OCI-LY3 (cell line): ENCODE data around the gene COL13A1.

Experiments used
- H2AFZ ChIP-seq: fragments of 200-600, 300-600 bp; shearing (Covaris generic); 2 replicates; pipeline ENCODE4 v1.6.0; 2014; ENCODE audit warnings: antibody characterized with exemption, low read depth, low read length
- H3K27ac ChIP-seq: fragments of 200-600, 300-600 bp; sonication (generic); 2 replicates; pipeline ENCODE4 v1.5.1; 2014; ENCODE audit warnings: mild to moderate bottlenecking, low read length, moderate library complexity, mixed read lengths
- H3K27me3 ChIP-seq: fragments of 200-600, 300-600 bp; sonication (generic); 2 replicates; pipeline ENCODE4 v1.6.1; 2014; ENCODE audit warnings: low read depth, low read length, mixed read lengths
- H3K36me3 ChIP-seq: fragments of 200-600, 300-600 bp; sonication (generic); replicated peaks from 2 replicates; pipeline ENCODE3; 2014; ENCODE audit warnings: low read depth, low read length, mixed read lengths
- H3K4me1 ChIP-seq: fragments of 300-600, 200-600 bp; sonication (generic); 2 replicates; pipeline ENCODE4 v1.6.1; 2014; ENCODE audit warnings: low read length, mixed read lengths
- H3K4me2 ChIP-seq: fragments of 200-600, 300-600 bp; sonication (generic); 2 replicates; pipeline ENCODE4 v1.6.1; 2014; ENCODE audit warnings: low read length, mixed read lengths
- H3K4me3 ChIP-seq: fragments of 300-600, 200-600 bp; sonication (generic); 2 replicates; pipeline ENCODE4 v1.5.1; 2014; ENCODE audit warnings: antibody characterized with exemption, mild to moderate bottlenecking, low read length, moderate library complexity
- H3K79me2 ChIP-seq: fragments of 300-600, 200-600 bp; shearing (Covaris generic); 2 replicates; pipeline ENCODE4 v1.6.1; 2014; ENCODE audit warnings: mild to moderate bottlenecking, low read length, mixed read lengths
- H3K9ac ChIP-seq: fragments of 300-600, 200-600 bp; shearing (Covaris generic); 2 replicates; pipeline ENCODE4 v1.6.0; 2014; ENCODE audit warnings: mild to moderate bottlenecking, low read length, moderate library complexity
- H3K9me3 ChIP-seq: fragments of 200-600, 300-600 bp; shearing (Covaris generic); 2 replicates; pipeline ENCODE4 v1.6.1; 2014; ENCODE audit warnings: low read length, mixed read lengths; ENCODE audit not compliant: insufficient read depth
- H4K20me1 ChIP-seq: fragments of 200-600, 300-600 bp; sonication (generic); 2 replicates; pipeline ENCODE4 v1.6.1; 2016; ENCODE audit warnings: low read length, mixed read lengths; ENCODE audit not compliant: insufficient read depth
- EZH2phosphoT487 ChIP-seq: fragments of 200-600 bp; shearing (Covaris generic); IDR thresholded peaks from 2 replicates; pipeline ENCODE4 v1.6.1; 2018; ENCODE audit warnings: antibody characterized with exemption, mixed run types, low read depth
- TF ChIP-seq, protein P1 (sequence below): fragments of 200-600, 300-600 bp; sonication (generic); IDR thresholded peaks from 2 replicates; pipeline ENCODE4 v1.5.1; 2014; ENCODE audit warnings: antibody characterized with exemption, low read length, low read depth

Gene COL13A1

DNA sequence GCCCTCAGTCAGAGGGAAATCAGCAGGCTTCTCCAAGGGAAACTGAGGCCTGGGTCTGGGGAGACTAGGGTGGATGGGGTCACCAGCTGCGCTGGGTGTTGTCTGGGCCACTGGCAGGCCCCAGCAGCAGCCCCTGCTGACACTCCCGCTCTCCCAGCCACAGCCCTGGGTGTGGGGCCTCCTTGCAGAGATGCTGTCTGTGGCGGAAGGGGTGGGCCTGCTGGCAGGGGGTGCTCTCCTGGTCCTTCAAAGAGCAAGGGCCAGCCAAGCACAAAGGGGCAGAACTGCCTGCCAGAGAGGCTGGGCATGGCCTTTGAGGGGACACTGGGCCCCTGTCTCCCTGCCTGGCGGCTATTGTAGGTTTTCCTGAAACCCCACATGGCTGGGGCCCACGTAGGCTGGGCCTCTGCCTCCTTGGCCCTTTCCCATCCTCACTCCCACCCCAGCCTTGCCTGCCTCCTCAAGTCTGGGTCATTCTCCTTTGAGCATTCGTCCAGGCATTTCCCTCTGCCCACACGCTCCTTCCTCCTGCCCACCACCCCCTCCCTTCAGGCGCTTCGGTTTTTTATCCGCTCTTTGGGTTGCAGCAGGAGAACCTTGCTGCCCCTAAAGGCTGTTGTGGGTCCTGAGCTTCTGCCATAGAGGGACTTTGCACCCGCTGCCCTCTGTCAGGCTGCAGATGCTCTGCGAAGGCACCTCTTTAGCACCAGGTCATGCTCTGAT, 9.1 kb downstream of the COL13A1 start:
- no peaks in the 10 kb centered on the region for H4K20me1 ChIP-seq
- no peak overlapping the region for H2AFZ ChIP-seq
- no peaks in the 10 kb centered on the region for H3K9me3 ChIP-seq
- no peak overlapping the region for H3K4me2 ChIP-seq
- no peak overlapping the region for H3K4me3 ChIP-seq
- TF ChIP-seq EZH2phosphoT487, result no peak
- TF ChIP-seq, protein P1, sequence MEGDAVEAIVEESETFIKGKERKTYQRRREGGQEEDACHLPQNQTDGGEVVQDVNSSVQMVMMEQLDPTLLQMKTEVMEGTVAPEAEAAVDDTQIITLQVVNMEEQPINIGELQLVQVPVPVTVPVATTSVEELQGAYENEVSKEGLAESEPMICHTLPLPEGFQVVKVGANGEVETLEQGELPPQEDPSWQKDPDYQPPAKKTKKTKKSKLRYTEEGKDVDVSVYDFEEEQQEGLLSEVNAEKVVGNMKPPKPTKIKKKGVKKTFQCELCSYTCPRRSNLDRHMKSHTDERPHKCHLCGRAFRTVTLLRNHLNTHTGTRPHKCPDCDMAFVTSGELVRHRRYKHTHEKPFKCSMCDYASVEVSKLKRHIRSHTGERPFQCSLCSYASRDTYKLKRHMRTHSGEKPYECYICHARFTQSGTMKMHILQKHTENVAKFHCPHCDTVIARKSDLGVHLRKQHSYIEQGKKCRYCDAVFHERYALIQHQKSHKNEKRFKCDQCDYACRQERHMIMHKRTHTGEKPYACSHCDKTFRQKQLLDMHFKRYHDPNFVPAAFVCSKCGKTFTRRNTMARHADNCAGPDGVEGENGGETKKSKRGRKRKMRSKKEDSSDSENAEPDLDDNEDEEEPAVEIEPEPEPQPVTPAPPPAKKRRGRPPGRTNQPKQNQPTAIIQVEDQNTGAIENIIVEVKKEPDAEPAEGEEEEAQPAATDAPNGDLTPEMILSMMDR, result no peak
- H3K27ac ChIP-seq, result no peak overlapping the region
- no peaks in the 10 kb centered on the region for H3K79me2 ChIP-seq
- no peaks in the 10 kb centered on the region for H3K36me3 ChIP-seq
- no peaks in the 10 kb centered on the region for H3K27me3 ChIP-seq
- H3K9ac ChIP-seq, result no peak overlapping the region
- H3K4me1 ChIP-seq, result no peaks in the 10 kb centered on the region

DNA sequence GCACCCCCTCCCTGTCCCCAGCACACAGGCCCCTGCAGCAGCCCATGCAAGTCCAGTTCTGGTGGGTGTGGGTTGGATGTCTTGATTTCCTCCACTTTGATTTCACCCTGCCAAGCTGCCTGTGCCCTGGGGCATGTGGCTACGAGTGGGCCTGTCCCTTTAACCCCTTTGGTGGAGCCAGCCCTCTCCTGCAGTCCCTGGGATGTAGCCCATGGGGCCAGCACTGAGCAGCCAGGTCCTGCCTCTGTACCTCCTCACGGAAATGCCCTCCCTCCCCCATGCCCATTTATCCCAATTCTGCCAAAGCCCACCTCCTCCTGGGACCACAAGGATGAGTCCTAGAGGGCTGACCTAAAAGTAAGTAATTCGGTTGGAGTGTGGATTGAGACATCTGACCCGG, 11.9 kb downstream of the COL13A1 start:
- H4K20me1 ChIP-seq, result no peaks in the 10 kb centered on the region
- no peaks in the 10 kb centered on the region for H3K36me3 ChIP-seq
- H3K27me3 ChIP-seq, result no peaks in the 10 kb centered on the region
- H2AFZ ChIP-seq, result no peak overlapping the region
- no peak overlapping the region for H3K4me3 ChIP-seq
- no peak overlapping the region for H3K4me2 ChIP-seq
- peaks cover 3% of the 10 kb centered on the region; the same call in 1 of the 2 replicates for H3K4me1 ChIP-seq
- H3K9ac ChIP-seq, result no peak overlapping the region
- no peak overlapping the region for H3K27ac ChIP-seq
- H3K79me2 ChIP-seq, result no peaks in the 10 kb centered on the region
- TF ChIP-seq EZH2phosphoT487, result no peak
- TF ChIP-seq, protein P1, result no peak
- peaks cover under 1% of the 10 kb centered on the region; the same call in 1 of the 2 replicates for H3K9me3 ChIP-seq

DNA sequence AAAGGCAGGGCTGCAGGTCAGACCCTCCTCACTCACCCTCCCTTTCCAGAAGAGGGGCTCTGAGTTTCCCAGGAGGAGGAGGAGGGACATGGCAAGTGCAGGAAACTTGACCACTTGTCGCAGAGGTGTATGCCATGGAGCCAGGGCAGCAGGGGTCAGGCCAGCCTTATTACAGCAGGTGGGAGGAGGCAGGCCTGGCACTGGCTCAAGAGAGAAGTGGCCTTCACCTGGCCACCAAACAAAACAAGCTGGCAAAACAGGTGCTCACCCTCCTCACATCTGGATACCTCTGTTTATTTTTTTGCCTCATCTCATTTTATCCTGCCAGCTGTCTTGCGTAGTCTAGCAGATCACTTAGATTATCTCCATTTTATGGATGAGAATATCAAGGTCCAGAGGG, 12.5 kb downstream of the COL13A1 start:
- no peak overlapping the region for H2AFZ ChIP-seq
- peaks cover 6% of the 10 kb centered on the region for H3K9me3 ChIP-seq
- H3K27ac ChIP-seq, result no peak overlapping the region
- H3K27me3 ChIP-seq, result no peaks in the 10 kb centered on the region
- H3K36me3 ChIP-seq, result peaks cover 4% of the 10 kb centered on the region
- H3K79me2 ChIP-seq, result no peaks in the 10 kb centered on the region
- TF ChIP-seq, protein P1, result no peak
- no peak for TF ChIP-seq EZH2phosphoT487
- H4K20me1 ChIP-seq, result no peaks in the 10 kb centered on the region
- no peak overlapping the region for H3K4me3 ChIP-seq
- peaks cover 3% of the 10 kb centered on the region; the same call in 1 of the 2 replicates for H3K4me1 ChIP-seq
- H3K9ac ChIP-seq, result no peak overlapping the region
- no peak overlapping the region for H3K4me2 ChIP-seq

DNA sequence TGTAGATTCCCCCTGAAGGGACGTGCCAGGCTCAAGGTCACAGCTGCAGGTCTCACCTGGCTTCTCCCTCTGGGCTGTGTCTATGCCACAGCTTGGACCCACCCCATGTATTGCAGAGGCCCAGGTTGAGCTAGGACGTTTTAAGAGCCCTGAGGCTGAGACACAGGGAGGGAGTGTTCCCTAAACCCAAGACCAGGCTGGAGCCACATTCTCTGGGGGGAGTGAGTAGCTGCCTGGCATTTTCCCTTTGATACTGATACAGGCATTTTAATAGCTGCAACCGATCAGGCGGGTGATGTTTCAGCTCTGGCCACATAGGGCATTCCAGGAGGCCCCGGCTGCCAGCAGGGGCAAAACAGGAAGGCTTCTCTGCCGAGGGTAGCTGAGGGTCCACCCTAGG, 13.4 kb downstream of the COL13A1 start:
- Histone ChIP-seq H3K36me3 (peaks cover 9% of the 10 kb centered on the region), H3K9me3 (peaks cover 12% of the 10 kb centered on the region), H3K27ac (no peak overlapping the region), H3K9ac (no peak overlapping the region), H3K4me1 (peaks cover 10% of the 10 kb centered on the region), H3K4me2 (no peak overlapping the region), H2AFZ (no peak overlapping the region), H3K79me2 (no peaks in the 10 kb centered on the region), H3K4me3 (no peak overlapping the region), H3K27me3 (no peaks in the 10 kb centered on the region), H4K20me1 (no peaks in the 10 kb centered on the region)
- TF ChIP-seq, protein P1, result no peak
- no peak for TF ChIP-seq EZH2phosphoT487
